ENCODE data around the gene APOOL.

GRCh38 chrX:85031505-85031904 lies 27.8 kb downstream of the APOOL start:
- TF ChIP-seq REST (IDR thresholded peaks at IDR 0.05; ENCODE audit: insufficient read depth in 1 of 2, low read depth in 2 of 2, low read length in 2 of 2) (no peak), POLR2AphosphoS5 (IDR thresholded peaks at IDR 0.05; ENCODE audit: low read depth, low read length) (no peak), TAF1 (IDR thresholded peaks at IDR 0.05; ENCODE audit: borderline replicate concordance, insufficient read depth, low read length) (no peak), SIN3A (IDR thresholded peaks at IDR 0.05; ENCODE audit: borderline replicate concordance, insufficient read depth, low read length) (no peak)
